ENCODE results near the gene ZBTB7C. TPM values are rescaled to one million over a fixed set of nuclear protein-coding genes. Genes with fewer than 3 reads are reported as not detected.

Gene ZBTB7C
- total RNA-seq, 1 donor from 2014 or later = 0.17 TPM

- no peak for DNase-seq (ENCODE audit: low read depth)
- no peak overlapping the region for H3K4me3 ChIP-seq (ENCODE audit: low read depth, low read length)
- no peak for TF ChIP-seq CTCF (conservative IDR thresholded peaks at IDR 0.05; ENCODE audit: low read depth, low read length)
Measured at GRCh38 chr18:48313792-48314191, 95.4 kb downstream of the ZBTB7C start.

- no peak for DNase-seq (ENCODE audit: low read depth)
- H3K4me3 ChIP-seq (ENCODE audit: low read depth, low read length) = no peak overlapping the region
- no peak for TF ChIP-seq CTCF (conservative IDR thresholded peaks at IDR 0.05; ENCODE audit: low read depth, low read length)
Measured at GRCh38 chr18:48312066-48312465, 97.1 kb downstream of the ZBTB7C start.

GRCh38 chr18:48310999-48311398 lies 98.2 kb downstream of the ZBTB7C start:
- H3K4me3 ChIP-seq (ENCODE audit: low read depth, low read length) = no peak overlapping the region
- DNase-seq (ENCODE audit: low read depth) = no peak
- no peak for TF ChIP-seq CTCF (conservative IDR thresholded peaks at IDR 0.05; ENCODE audit: low read depth, low read length)

GRCh38 chr18:48310353-48310752 lies 98.8 kb downstream of the ZBTB7C start:
- TF ChIP-seq CTCF (conservative IDR thresholded peaks at IDR 0.05; ENCODE audit: low read depth, low read length) = no peak
- no peak overlapping the region for H3K4me3 ChIP-seq (ENCODE audit: low read depth, low read length)
- DNase-seq (ENCODE audit: low read depth) = no peak

GRCh38 chr18:48308755-48309575 lies 100.2 kb downstream of the ZBTB7C start:
- no peak for DNase-seq (ENCODE audit: low read depth)
- no peak for TF ChIP-seq CTCF (conservative IDR thresholded peaks at IDR 0.05; ENCODE audit: low read depth, low read length)
- H3K4me3 ChIP-seq (ENCODE audit: low read depth, low read length) = no peak overlapping the region

- no peak for TF ChIP-seq CTCF (conservative IDR thresholded peaks at IDR 0.05; ENCODE audit: low read depth, low read length)
- no peak for DNase-seq (ENCODE audit: low read depth)
- H3K4me3 ChIP-seq (ENCODE audit: low read depth, low read length) = no peak overlapping the region
Measured at GRCh38 chr18:48308027-48308635, 101.1 kb downstream of the ZBTB7C start.

All from epithelial cell of proximal tubule (primary cell).